Measurements from ENCODE around the gene KRTAP5-6.

KRTAP5-6 gene

DNA sequence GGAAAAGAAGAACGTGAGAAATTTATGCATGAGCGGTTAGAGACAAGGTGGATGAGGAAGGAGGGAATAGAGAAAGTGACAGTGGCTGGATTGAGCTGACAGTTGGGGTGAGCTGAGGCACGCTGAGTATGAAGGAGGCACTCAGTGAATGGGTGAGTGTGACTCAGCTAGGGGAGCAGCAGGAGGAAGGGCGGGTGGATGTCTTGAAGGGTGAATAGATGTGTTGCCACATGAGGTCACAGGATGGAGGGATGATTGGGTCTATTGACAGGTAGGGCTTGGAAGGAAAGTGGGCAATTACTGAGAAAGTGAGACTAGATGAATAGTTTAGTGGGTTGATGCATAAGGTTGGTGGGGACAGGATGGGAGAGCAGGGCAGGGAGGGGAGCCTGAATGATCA lies 45.4 kb downstream of the KRTAP5-6 start:
- no peak overlapping the region for H3K4me3 ChIP-seq (ENCODE audit: low read length)
- no peak for DNase-seq (ENCODE audit: low read depth, low spot score)

DNA sequence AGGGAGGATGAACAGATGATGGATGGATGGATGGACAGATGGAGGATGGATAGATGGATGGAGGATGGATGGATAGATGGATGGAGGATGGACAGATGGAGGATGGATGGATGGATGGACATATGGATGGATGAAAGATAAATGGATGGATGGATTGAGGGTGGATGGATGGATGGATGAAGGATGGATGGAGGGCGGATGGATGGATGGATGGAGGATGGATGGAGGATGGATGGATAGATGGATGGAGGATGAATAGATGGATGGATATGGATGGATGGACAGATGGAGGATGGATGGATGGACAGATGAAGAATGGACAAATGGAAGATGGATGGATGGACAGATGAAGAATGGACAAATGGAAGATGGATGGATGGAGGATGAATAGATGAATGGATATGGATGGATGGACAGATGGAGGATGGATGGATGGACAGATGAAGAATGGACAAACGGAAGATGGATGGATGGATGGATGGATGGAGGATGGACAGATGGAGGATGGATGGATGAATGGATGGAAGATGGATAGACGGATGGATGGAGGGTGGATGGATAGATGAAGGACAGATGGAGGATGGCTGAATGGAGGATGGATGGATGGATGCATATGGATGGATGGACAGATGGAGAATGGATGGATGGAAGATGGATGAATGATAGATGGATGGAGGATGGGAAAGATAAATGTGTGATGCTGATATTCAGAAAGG lies 46.0 kb downstream of the KRTAP5-6 start:
- DNase-seq (ENCODE audit: low read depth, low spot score): no peak
- H3K4me3 ChIP-seq (ENCODE audit: low read length): no peak overlapping the region

DNA sequence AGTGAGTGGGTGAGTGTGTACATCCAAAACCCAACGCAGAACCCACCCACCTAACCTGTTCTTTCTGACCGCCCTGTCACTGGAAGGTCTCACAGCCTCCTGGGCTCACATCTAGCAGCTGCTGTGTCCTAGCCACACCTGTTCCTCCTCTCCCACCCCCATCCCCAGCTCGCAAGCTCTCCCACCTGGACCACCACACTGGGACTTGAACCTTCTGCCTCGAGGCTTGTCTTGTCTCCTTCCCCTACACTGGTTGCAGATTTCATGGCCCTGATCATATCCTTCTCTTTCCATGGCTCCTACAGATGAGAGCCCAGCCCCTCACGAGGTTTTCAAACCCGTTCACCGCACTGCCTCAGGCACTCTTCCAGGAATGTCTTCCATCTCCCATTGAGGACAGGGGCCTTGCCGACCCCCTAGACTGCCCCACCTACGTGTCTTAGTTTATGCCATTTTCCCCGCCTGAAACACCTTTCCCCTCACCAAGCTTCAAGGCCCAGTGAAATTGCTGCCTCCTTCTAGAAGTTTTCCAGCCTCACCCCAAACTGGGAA lies 46.7 kb downstream of the KRTAP5-6 start:
- no peak for DNase-seq (ENCODE audit: low read depth, low spot score)
- no peak overlapping the region for H3K4me3 ChIP-seq (ENCODE audit: low read length)

DNA sequence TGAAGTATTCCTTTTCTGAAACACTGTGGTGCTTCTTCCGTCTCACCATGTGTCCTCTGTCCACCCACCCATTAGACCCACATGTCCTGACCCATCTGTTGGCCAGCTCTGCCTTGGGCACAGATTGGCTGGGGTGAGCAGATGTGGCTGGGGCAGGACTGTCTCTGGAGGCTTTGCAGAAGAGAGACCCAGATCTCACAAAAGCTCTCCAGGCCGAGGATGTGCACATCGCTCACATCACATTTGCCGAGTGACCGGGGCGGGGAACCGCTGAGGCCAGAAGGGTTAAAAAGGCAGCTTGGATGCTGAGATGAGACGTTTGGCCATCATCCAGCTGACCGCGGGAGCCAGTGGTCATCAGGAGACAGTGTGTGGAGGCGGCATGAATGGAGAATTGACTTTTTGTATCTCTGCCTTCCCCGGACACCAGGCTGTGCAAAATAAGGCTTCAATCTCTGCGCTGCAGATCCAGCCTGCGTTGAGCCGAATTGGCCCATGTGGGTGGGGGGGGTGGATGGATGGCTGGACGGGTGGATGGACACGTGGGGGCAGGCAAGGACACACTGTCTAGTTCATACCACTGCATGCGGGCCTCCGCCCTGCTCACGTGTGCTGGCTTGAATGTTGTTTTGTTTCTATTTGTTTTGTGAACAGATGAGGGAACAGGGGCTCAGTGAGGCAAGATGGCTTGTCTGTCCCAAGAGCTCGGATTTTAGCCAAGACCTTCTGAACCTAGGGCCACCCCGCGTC lies 47.3 kb downstream of the KRTAP5-6 start:
- no peak for DNase-seq (ENCODE audit: low read depth, low spot score)
- H3K4me3 ChIP-seq (ENCODE audit: low read length): no peak overlapping the region

DNA sequence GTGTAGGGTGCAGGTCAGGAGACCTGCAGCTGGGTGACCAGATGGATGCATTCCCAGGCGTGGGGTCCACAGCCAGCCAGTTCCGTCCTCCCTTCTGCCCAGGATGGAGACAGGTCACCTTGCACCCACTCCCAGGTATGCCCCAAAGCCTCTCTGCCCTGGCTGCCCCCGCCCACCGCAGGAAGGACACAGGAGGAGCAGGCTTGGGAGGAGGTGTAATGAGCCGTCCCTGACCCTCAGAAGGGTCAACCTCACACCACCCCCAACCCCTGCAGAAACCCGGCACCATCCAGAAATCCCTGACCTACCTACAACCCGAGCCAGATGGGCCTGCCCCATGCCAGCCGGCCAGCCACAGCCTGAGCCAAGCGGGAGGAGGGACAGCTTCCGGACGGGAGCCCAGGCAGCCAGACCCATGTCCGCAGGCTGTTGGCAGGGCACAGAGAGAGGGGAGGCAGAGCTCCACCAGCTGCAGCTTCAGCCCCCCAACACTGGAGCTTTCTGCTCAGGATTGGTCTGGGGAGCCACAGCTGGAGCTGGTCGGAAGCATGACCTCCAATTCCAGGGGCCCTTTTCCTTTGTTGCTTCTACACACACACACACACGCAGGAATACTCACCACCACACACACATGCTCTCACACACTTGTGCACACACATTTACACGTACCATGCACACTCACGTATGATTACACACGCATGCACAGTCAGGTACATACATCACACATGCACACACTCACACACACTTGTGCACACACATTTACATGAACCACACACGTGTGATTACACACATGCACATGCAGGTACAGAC lies 48.1 kb downstream of the KRTAP5-6 start:
- no peak overlapping the region for H3K4me3 ChIP-seq (ENCODE audit: low read length)
- DNase-seq (ENCODE audit: low read depth, low spot score): no peak

DNA sequence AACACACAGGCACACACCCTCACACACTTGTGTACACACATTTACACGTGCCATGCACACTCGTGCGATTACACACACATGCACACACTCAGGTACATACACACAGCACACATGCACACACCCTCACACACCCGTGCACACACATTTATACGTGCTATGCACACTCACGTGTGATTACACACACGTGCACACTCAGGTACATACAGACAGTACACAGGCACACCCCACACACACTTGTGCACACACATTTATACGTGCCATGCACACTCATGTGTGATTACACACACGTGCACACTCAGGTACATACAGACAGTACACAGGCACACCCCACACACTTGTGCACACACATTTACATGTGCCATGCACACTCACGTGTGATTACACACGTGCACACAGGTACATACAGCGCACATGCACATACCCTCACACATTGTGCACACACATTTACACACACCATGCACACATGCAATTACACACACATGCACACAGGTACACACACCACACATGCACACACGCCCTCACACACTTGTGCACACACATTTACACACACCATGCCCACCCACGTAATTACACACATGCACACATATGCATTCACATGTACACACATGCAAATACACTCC lies 48.8 kb downstream of the KRTAP5-6 start:
- H3K4me3 ChIP-seq (ENCODE audit: low read length): no peak overlapping the region
- no peak for DNase-seq (ENCODE audit: low read depth, low spot score)

DNA sequence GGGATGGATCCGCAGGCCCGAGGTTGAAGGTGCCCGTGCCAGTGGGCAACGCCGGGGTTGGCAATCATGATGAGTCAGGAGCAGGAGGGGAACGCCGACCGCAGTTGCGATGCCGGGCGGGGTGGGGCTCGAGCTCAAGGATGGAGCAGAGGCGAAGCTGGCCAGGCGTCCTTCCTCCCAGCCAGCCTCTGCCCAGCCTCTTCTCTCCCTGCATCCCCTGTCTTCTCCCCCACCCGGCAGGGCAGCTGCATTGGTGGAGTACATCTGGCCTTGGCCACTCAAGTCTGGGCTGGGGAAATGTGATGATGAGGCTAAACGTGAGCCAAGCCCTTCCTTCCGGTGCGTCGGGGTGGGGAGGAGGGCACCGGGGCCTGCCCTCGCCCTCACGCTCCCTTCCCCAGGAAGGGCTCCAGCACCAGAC lies 49.5 kb downstream of the KRTAP5-6 start:
- no peak overlapping the region for H3K4me3 ChIP-seq (ENCODE audit: low read length)
- DNase-seq (ENCODE audit: low read depth, low spot score): no peak

DNA sequence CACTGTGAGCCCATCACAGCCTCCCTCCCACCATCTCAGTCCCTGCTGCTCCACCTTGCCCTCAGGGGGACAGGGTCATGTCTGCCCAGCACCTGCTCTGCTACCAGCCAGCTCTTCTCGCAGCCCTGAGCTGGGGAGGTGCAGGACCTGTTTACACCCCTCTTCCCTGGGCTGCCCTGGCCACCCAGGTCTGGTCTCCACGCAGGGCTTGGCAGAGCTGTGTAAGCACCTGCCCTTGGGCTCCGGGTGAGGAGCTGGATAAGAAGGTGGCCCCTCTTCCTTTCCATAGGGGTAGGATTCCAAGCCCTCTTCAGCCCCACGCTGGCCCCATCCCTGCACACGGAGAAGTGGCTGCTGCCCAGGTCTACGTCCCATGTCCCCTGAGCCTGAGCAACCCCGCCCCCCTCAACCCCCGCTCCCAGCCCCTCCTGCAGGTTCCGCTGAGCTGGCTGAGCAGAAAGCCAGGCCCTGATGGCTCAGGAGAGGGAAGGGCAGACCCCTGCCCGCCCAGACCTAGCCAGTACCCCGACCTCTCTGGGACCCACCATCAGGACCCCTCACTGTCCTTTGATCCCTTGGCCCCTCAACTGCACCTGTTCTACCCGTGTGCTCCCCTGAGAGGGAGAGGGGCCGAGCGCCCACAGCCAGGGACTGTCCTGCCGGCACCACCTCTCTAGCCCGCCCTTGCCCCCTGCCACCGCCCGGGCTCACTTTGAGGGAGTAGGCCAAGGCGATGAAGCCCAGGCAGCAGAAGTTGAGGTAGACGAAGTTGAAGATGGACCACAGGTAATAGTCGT lies 50.2 kb downstream of the KRTAP5-6 start:
- H3K4me3 ChIP-seq (ENCODE audit: low read length): no peak overlapping the region
- no peak for DNase-seq (ENCODE audit: low read depth, low spot score)
